ENCODE measurements around the gene PIPOX. TPM values are rescaled to one million over a fixed set of nuclear protein-coding genes. Genes with fewer than 3 reads are reported as not detected.

PIPOX gene
- polyA plus RNA-seq, 3 donors: 0.30 to 0.56 TPM; not detected in 1

DNA sequence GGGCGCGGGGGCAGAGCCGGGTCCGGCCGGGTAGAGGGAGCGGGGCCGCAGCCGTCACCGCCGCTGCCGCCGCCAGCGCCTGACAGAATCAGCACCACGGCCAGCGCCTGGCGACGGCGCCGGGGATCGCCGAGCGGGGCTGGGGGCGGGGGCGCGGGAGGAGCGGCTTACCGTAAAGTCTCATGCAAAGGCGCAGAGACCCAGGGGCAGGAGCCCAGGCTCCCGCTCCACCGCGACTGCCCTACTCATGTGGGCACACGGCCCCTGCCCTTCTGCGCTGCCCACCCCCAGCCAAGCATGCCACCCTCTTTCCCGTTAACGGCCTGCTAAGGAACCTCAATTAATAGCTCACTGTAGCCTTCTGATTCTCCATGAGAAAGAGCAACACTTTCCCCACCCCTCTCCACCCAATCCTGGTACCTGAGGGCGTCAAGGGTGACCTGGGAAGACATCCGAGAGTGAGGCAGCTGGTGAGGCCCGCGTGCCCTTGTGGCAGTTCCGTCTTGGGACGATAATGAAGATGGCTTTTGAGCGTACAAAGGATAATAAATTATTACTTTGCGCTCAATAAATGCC, 36.9 kb upstream of the PIPOX start, which contains the start of gene SEZ6:
SEZ6 (minus strand) TSS at position 98 of the 576 bp plus-strand sequence. CDS start 164 bp downstream, outside the sequence.
- H3K27me3 Mint-ChIP-seq (ENCODE audit: low read depth in 3 of 3): peaks cover 66 to 77% (median 68%) of the 10 kb centered on the region in 3 donors
- Histone ChIP-seq H3K9me3 (replicated peaks in 1 of 2; ENCODE audit: control insufficient read depth in 1 of 2, insufficient read depth in 1 of 2, low read length in 2 of 2) (peaks cover 0 to 12% of the 10 kb centered on the region in 2 donors), H3K4me3 (replicated peaks in 1 of 3; ENCODE audit: low read depth in 2 of 3, low read length in 3 of 3) (no peak within 1 kb of the TSS), H3K27me3 (ENCODE audit: control insufficient read depth in 2 of 2, insufficient read depth in 2 of 2, low read length in 2 of 2) (peaks cover 31 to 78% of the 10 kb centered on the region in 2 donors), H3K79me2 (ENCODE audit: insufficient read depth, low read length) (no peaks in the 10 kb centered on the region), H4K20me1 (ENCODE audit: insufficient read depth, low read length) (no peaks in the 10 kb centered on the region), H3K36me3 (replicated peaks in 1 of 2; ENCODE audit: control insufficient read depth in 1 of 2, insufficient read depth in 2 of 2, low read length in 2 of 2) (no peaks in the 10 kb centered on the region), H2AFZ (ENCODE audit: insufficient read depth, low read depth, low read length, poor library complexity, severe bottlenecking) (no peak within 1 kb of the TSS), H3K27ac (ENCODE audit: low read depth in 1 of 2, low read length in 2 of 2) (no peak within 1 kb of the TSS), H3K4me1 (ENCODE audit: control insufficient read depth in 1 of 2, insufficient read depth in 2 of 2, low read length in 2 of 2) (no peaks in the 10 kb centered on the region), H3K4me2 (replicated peaks; ENCODE audit: extremely low read depth, low read length, poor library complexity, severe bottlenecking) (no peak within 1 kb of the TSS), H3K9ac (ENCODE audit: insufficient read depth, low read length, poor library complexity, severe bottlenecking) (no peak within 1 kb of the TSS)
- TF ChIP-seq CTCF (IDR thresholded peaks at IDR 0.05): no peak
- H3K27ac Mint-ChIP-seq: peak within 1 kb of the TSS in 2 of 7 donors; percentile 35 to 50
- H3K4me1 Mint-ChIP-seq: no peaks in the 10 kb centered on the region
- DNase-seq: peak; percentile 36 to 54 (median 45)
- intact Hi-C loops (cut with micrococcal nuclease): loop anchor here in 1 of 2 donors (5.0 kb wide), 1 partner anchor 39 kb away; no protein-coding TSS in a partner anchor
- peak within 1 kb of the TSS in 1 of 2 donors; percentile 85 for H3K4me3 Mint-ChIP-seq
- WGBS (ENCODE audit: insufficient coverage): 5% methylated on average over 42 of the region's 43 CpGs
- H3K9me3 Mint-ChIP-seq: peaks cover 0 to 15% (median 7%) of the 10 kb centered on the region in 7 donors
- no peaks in the 10 kb centered on the region for H3K36me3 Mint-ChIP-seq

DNA sequence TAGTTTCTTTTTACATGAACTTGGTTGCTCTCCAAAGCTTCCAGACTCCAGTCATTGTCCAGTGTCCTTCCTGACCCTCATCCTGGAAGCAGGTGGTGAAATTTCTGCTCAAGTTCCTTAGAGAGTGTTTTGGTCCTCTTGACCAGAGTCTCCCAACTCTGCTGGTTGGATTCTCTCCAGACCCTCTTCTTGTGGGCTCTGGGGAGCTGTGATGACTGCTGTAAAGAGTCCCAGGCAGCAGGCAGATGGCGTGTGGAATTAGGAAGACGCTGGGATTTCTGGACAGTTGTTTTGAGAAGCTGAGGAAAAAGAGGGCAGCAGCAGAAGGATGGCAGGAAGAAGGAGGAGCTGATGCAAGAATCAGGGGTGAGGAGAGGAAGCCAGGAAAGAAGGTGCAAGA, 35.5 kb upstream of the PIPOX start:
- Histone ChIP-seq H3K9ac (ENCODE audit: insufficient read depth, low read length, poor library complexity, severe bottlenecking) (no peak overlapping the region), H3K27me3 (ENCODE audit: control insufficient read depth in 2 of 2, insufficient read depth in 2 of 2, low read length in 2 of 2) (peaks cover 31 to 70% of the 10 kb centered on the region in 2 donors), H4K20me1 (ENCODE audit: insufficient read depth, low read length) (no peaks in the 10 kb centered on the region), H3K4me2 (replicated peaks; ENCODE audit: extremely low read depth, low read length, poor library complexity, severe bottlenecking) (no peak overlapping the region), H3K4me1 (ENCODE audit: control insufficient read depth in 1 of 2, insufficient read depth in 2 of 2, low read length in 2 of 2) (no peaks in the 10 kb centered on the region), H2AFZ (ENCODE audit: insufficient read depth, low read depth, low read length, poor library complexity, severe bottlenecking) (no peak overlapping the region), H3K4me3 (replicated peaks in 1 of 3; ENCODE audit: low read depth in 2 of 3, low read length in 3 of 3) (no peak overlapping the region), H3K27ac (ENCODE audit: low read depth in 1 of 2, low read length in 2 of 2) (no peak overlapping the region), H3K9me3 (replicated peaks in 1 of 2; ENCODE audit: control insufficient read depth in 1 of 2, insufficient read depth in 1 of 2, low read length in 2 of 2) (peaks cover 0 to 12% of the 10 kb centered on the region in 2 donors), H3K79me2 (ENCODE audit: insufficient read depth, low read length) (no peaks in the 10 kb centered on the region), H3K36me3 (replicated peaks in 1 of 2; ENCODE audit: control insufficient read depth in 1 of 2, insufficient read depth in 2 of 2, low read length in 2 of 2) (no peaks in the 10 kb centered on the region)
- no peak for TF ChIP-seq CTCF (IDR thresholded peaks at IDR 0.05)
- Mint-ChIP-seq H3K36me3 (no peaks in the 10 kb centered on the region), H3K27ac (no peak overlapping the region), H3K4me3 (peak overlapping the region in 1 of 2 donors; percentile 60), H3K4me1 (peaks cover 2% of the 10 kb centered on the region), H3K27me3 (ENCODE audit: low read depth in 3 of 3) (peaks cover 61 to 79% (median 63%) of the 10 kb centered on the region in 3 donors), H3K9me3 (peaks cover 0 to 13% (median 7%) of the 10 kb centered on the region in 7 donors)
- WGBS (ENCODE audit: insufficient coverage): 75% methylated on average over 2 of the region's 2 CpGs
- DNase-seq: no peak
- intact Hi-C loops (cut with micrococcal nuclease): loop anchor here in 1 of 2 donors (5.0 kb wide), 1 partner anchor 40 kb away; no protein-coding TSS in a partner anchor

Measured in CD14-positive monocyte (primary cell).